ENCODE measurements around the gene SLC29A2.

- TF ChIP-seq EZH2 (IDR thresholded peaks at IDR 0.05; ENCODE audit: low read depth): no peak
- TF ChIP-seq CTCF (conservative IDR thresholded peaks at IDR 0.05): no peak
Observed at GRCh38 chr11:66393954-66394353, 22.4 kb upstream of the SLC29A2 start.

All from PC-9 (cell line).